A549 (cell line): ENCODE data around the gene GYS1. TPM values are rescaled to one million over a fixed set of nuclear protein-coding genes. Genes with fewer than 3 reads are reported as not detected.
A peak's percentile ranks its signal among the peaks of the same experiment; 100 is the strongest.

Experiments used
- ATAC-seq, 2 experiments: fragments of 200-7000 bp in 1 of 2; fragments of >200 bp in 1 of 2; cut with Nextera tagmentation in 1 of 2; cut with Tn5 transposase in 1 of 2; 3 replicates each; pipeline versions ENCODE4 v1.8.0 to v1.9.1; 2018 to 2020; ENCODE audit warnings: mild to moderate bottlenecking in 1 of 2, moderate library complexity in 1 of 2
- CTCF ChIA-PET: fragments of 300-600 bp; sonication (Branson Sonifier 250); formaldehyde crosslinking; extraction: SDS; loops from one replicate; lab custom pipeline; 2021; ENCODE audit warnings: antibody characterized with exemption, inconsistent platforms; lab: Yijun Ruan, JAX
- POLR2A ChIA-PET: fragments of 350-600 bp; formaldehyde crosslinking; extraction: SDS; loops from one replicate; lab custom pipeline; 2021; ENCODE audit warnings: antibody characterized with exemption, inconsistent platforms; lab: Yijun Ruan, JAX
- DNase-seq, 2 experiments: peaks; one replicate each; pipeline versions ENCODE4 v3.0.0 to v3.0.0-alpha.2; 2011 to 2016; ENCODE audit warnings: low read depth in 1 of 2, low spot score in 1 of 2
- FAIRE-seq: peaks from 2 replicates; lab custom pipeline; 2011; peaks lifted over from hg19 to GRCh38; lab: Jason Lieb, UNC
- H3K27ac ChIP-seq, 2 experiments: fragments of >200 bp; sonication (Bioruptor Twin); formaldehyde crosslinking; 3 replicates each; pipeline ENCODE4 v1.5.1; 2016 to 2017
- H3K4me1 ChIP-seq: fragments of >200 bp; sonication (Bioruptor Twin); formaldehyde crosslinking; 3 replicates; pipeline ENCODE4 v1.6.1; 2016
- H3K4me2 ChIP-seq: fragments of >200 bp; sonication (Bioruptor Twin); formaldehyde crosslinking; 3 replicates; pipeline ENCODE4 v1.6.1; 2016
- H3K4me3 ChIP-seq: fragments of >200 bp; sonication (Bioruptor Twin); formaldehyde crosslinking; 3 replicates; pipeline ENCODE4 v1.5.1; 2016
- H3K9me3 ChIP-seq: fragments of >200 bp; sonication (Bioruptor Twin); formaldehyde crosslinking; 3 replicates; pipeline ENCODE4 v1.6.1; 2016
- CBX8 ChIP-seq: fragments of 200-600 bp; sonication (generic); IDR thresholded peaks from 2 replicates; pipeline ENCODE4 v1.6.1; 2016
- CEBPB ChIP-seq, 2 experiments: fragments of >200 bp in 1 of 2; sonication (Bioruptor Twin) in 1 of 2; formaldehyde crosslinking in 1 of 2; IDR thresholded peaks; 2 replicates each; pipeline ENCODE4 v1.6.1; 2012 to 2016
- FOSL2 ChIP-seq, 2 experiments: fragments of 450-650 bp in 1 of 2; fragments of >200 bp in 1 of 2; sonication (Bioruptor Twin) in 1 of 2; formaldehyde crosslinking; IDR thresholded peaks; 2 replicates each; pipeline versions ENCODE4 v1.5.0 to v1.6.1; 2016 to 2020; ENCODE audit warnings: mild to moderate bottlenecking in 1 of 2, moderate library complexity in 1 of 2
- GATA3 ChIP-seq: IDR thresholded peaks from 2 replicates; pipeline ENCODE4 v1.6.1; 2012; ENCODE audit warnings: borderline replicate concordance
- HMGXB4 ChIP-seq: fragments of 250-450 bp; sonication (Bioruptor Pico); IDR thresholded peaks from 2 replicates; pipeline ENCODE4 v1.5.0; 2021; ENCODE audit warnings: mild to moderate bottlenecking, moderate library complexity, borderline replicate concordance
- HOXB13 ChIP-seq: fragments of 250-450 bp; sonication (Bioruptor Pico); IDR thresholded peaks from 2 replicates; pipeline ENCODE4 v1.5.0; 2020; ENCODE audit warnings: low read depth, mild to moderate bottlenecking, moderate library complexity
- MAX ChIP-seq: IDR thresholded peaks from 2 replicates; pipeline ENCODE4 v1.6.1; 2012
- MAZ ChIP-seq: fragments of 150-350 bp; IDR thresholded peaks from 2 replicates; pipeline ENCODE4 v1.6.1; 2014; ENCODE audit warnings: antibody characterized with exemption, low read depth, low read length, borderline replicate concordance
- NPAS2 ChIP-seq: fragments of 250-450 bp; sonication (Bioruptor Pico); IDR thresholded peaks from 2 replicates; pipeline ENCODE4 v1.8.0; 2022; ENCODE audit warnings: mild to moderate bottlenecking, moderate library complexity, borderline replicate concordance
- NR3C1 ChIP-seq: fragments of >200 bp; sonication (Bioruptor Twin); formaldehyde crosslinking; IDR thresholded peaks from 3 replicates; pipeline ENCODE4 v1.6.1; 2017
- PBX3 ChIP-seq: IDR thresholded peaks from 2 replicates; pipeline ENCODE4 v1.6.1; 2012
- POLR2A ChIP-seq: IDR thresholded peaks from 2 replicates; pipeline ENCODE4 v1.6.1; 2012; ENCODE audit warnings: mild to moderate bottlenecking, low read length
- POLR2AphosphoS2 ChIP-seq: conservative IDR thresholded peaks from 2 replicates; pipeline ENCODE4 v1.6.1; 2012; ENCODE audit warnings: low read length, improper control_type of control experiment, inconsistent platforms
- RNF2 ChIP-seq: fragments of 200-600 bp; sonication (generic); IDR thresholded peaks from 2 replicates; pipeline ENCODE4 v1.6.1; 2016; ENCODE audit warnings: low read depth, mild to moderate bottlenecking, antibody characterized with exemption, moderate library complexity, borderline replicate concordance
- USF2 ChIP-seq: fragments of 450-650 bp; IDR thresholded peaks from 2 replicates; pipeline ENCODE4 v1.6.1; 2014; ENCODE audit warnings: antibody characterized with exemption
- ZFP36 ChIP-seq: fragments of 450-650 bp; IDR thresholded peaks from 2 replicates; pipeline ENCODE4 v1.6.1; 2014; ENCODE audit warnings: borderline replicate concordance; ENCODE audit not compliant: partially characterized antibody
- WGBS: methylation state at CpG from one replicate; pipeline ENCODE4 v1.1.6; 2017; ENCODE audit errors: missing lambda C conversion rate; 5-methylcytosine and 5-hydroxymethylcytosine counted together
- polyA plus RNA-seq, 4 experiments: library from polyadenylated mRNA; depleted of rRNA in 3 of 4; stranded (reverse); fragments of >200 nt; fragmentation: RNase III in 1 of 4; extraction: RNeasy Plus Mini Kit Qiagen cat#74134 plus additional on column Dnase treatment in 1 of 4; gene quantifications; 2 replicates in 3 of 4; 3 replicates in 1 of 4; pipeline ENCODE4 v1.2.3, GENCODE V29; 2011 to 2017

GYS1 gene
- polyA plus RNA-seq, 2 of the 4 experiments (the other 2 are of a cell fraction) = 10.3 to 24.8 TPM

GRCh38 chr19:48959341-48960239 lies 33.5 kb downstream of the GYS1 start:
- no peak overlapping the region for H3K4me2 ChIP-seq
- ATAC-seq = no peak
- CTCF ChIA-PET = interaction anchor here (0.6 to 5.4 kb wide), 9 partner anchors 11 to 373 kb away, joined by 3 to 39 read pairs (median 3); no protein-coding TSS in a partner anchor
- FAIRE-seq = no peak
- H3K9me3 ChIP-seq = no peaks in the 10 kb centered on the region
- POLR2A ChIA-PET = interaction anchor here (1.5 to 6.5 kb wide), 2 partner anchors 9 to 60 kb away, joined by 4 to 47 read pairs; partner anchors contain the start of gene NUCB1
- TF ChIP-seq ZFP36 (peak; percentile 63), CEBPB (IDR thresholded peaks at IDR 0.05) (peak in 1 of 2 experiments; percentile 41; a peak in 1 of 4 replicates), POLR2AphosphoS2 (no peak), RNF2 (no peak)
- H3K4me1 ChIP-seq = peaks cover 52% of the 10 kb centered on the region
- peak overlapping the region in 1 of 2 experiments; percentile 96; a peak in 2 of 6 replicates for H3K27ac ChIP-seq
- no peak overlapping the region for H3K4me3 ChIP-seq
- WGBS = 85% methylated on average over 16 of the region's 16 CpGs
- peak in 1 of 2 experiments; percentile 55 for DNase-seq

GRCh38 chr19:48958006-48958405 lies 35.1 kb downstream of the GYS1 start:
- 92% methylated on average over 8 of the region's 8 CpGs for WGBS
- POLR2A ChIA-PET = interaction anchor here (1.2 to 6.5 kb wide), 3 partner anchors 11 to 86 kb away, joined by 4 to 47 read pairs (median 4); partner anchors contain the start of genes NUCB1 and PPP1R15A
- FAIRE-seq = no peak
- Histone ChIP-seq H3K9me3 (no peaks in the 10 kb centered on the region), H3K4me2 (no peak overlapping the region), H3K4me1 (peaks cover 42% of the 10 kb centered on the region), H3K4me3 (no peak overlapping the region), H3K27ac (no peak overlapping the region)
- TF ChIP-seq GATA3 (no peak), NR3C1 (no peak), FOSL2 (IDR thresholded peaks at IDR 0.05) (no peak), FOSL2 (CRISPR knock-in tag; IDR thresholded peaks at IDR 0.05) (no peak), POLR2A (no peak), HMGXB4 (CRISPR knock-in tag) (no peak), MAX (no peak), HOXB13 (CRISPR knock-in tag) (no peak), USF2 (no peak), PBX3 (no peak)
- CTCF ChIA-PET = interaction anchor here (0.7 to 5.4 kb wide), 3 partner anchors 13 to 108 kb away, joined by 4 to 39 read pairs (median 4); no protein-coding TSS in a partner anchor
- DNase-seq = no peak
- ATAC-seq = no peak

- no peaks in the 10 kb centered on the region for H3K9me3 ChIP-seq
- FAIRE-seq = no peak
- peaks cover 16% of the 10 kb centered on the region for H3K4me1 ChIP-seq
- 52% methylated on average over 16 of the region's 16 CpGs for WGBS
- no peak for DNase-seq
- H3K4me3 ChIP-seq = peak overlapping the region; percentile 83
- peak overlapping the region; percentile 96 to 97 for H3K27ac ChIP-seq
- H3K4me2 ChIP-seq = peak overlapping the region; percentile 97
- peak; percentile 3 to 20; a peak in 1 of 6 replicates for ATAC-seq
- POLR2A ChIA-PET = interaction anchor here (1.4 to 6.5 kb wide), 5 partner anchors 9 to 83 kb away, joined by 6 to 47 read pairs (median 13); partner anchors contain the start of genes NUCB1 and PPP1R15A
- CTCF ChIA-PET = interaction anchor here (0.7 to 2.6 kb wide), 8 partner anchors 15 to 167 kb away, joined by 3 to 15 read pairs (median 6); partner anchors contain the start of gene NUCB1
- TF ChIP-seq FOSL2 (IDR thresholded peaks at IDR 0.05) = no peak
- no peak for TF ChIP-seq FOSL2 (CRISPR knock-in tag; IDR thresholded peaks at IDR 0.05)
- no peak for TF ChIP-seq HOXB13 (CRISPR knock-in tag)
- no peak for TF ChIP-seq CBX8
- TF ChIP-seq NPAS2 = no peak
- no peak for TF ChIP-seq MAZ
- TF ChIP-seq RNF2 = no peak
- TF ChIP-seq, all 56 proteins: peak for 0
These were observed 37.7 kb downstream of the GYS1 start for GRCh38 chr19:48955308-48955958.
